IMR-90 (cell line): Measurements from ENCODE around the gene KCNIP1. TPM values are rescaled to one million over a fixed set of nuclear protein-coding genes. Genes with fewer than 3 reads are reported as not detected.

Experiments
- ATAC-seq: fragments of 200-7000 bp; cut with Tn5 transposase; 2 replicates; pipeline ENCODE4 v1.9.1; 2020; ENCODE audit warnings: low read depth, mild to moderate bottlenecking, moderate library complexity
- BruUV-seq: library from RNA; stranded (reverse); fragments of 400-500 nt; replicated peaks from 2 replicates; lab custom pipeline; 2021; lab: Mats Ljungman, UMichigan
- CTCF ChIA-PET: fragments of 300-600 bp; formaldehyde crosslinking; extraction: SDS; loops from one replicate; lab custom pipeline; 2021; ENCODE audit warnings: antibody characterized with exemption; lab: Yijun Ruan, JAX
- POLR2A ChIA-PET: fragments of 300-600 bp; sonication (Branson Sonifier 250); formaldehyde crosslinking; loops from one replicate; lab custom pipeline; 2022; ENCODE audit warnings: antibody characterized with exemption; ENCODE audit not compliant: unreplicated experiment; lab: Charles Lee
- DNase-seq: peaks from one replicate; pipeline ENCODE4 v3.0.0; 2013
- H2AFZ ChIP-seq: replicated peaks from 2 replicates; pipeline ENCODE3; 2013; ENCODE audit warnings: low read length, mild to moderate bottlenecking; ENCODE audit not compliant: poor library complexity
- H2AK5ac ChIP-seq: 2 replicates; pipeline ENCODE4 v1.6.1; 2013; ENCODE audit warnings: low read depth, low read length, inconsistent platforms
- H2AK9ac ChIP-seq: replicated peaks from 2 replicates; pipeline ENCODE3; 2013; ENCODE audit warnings: mild to moderate bottlenecking, low read depth, low read length, moderate library complexity; ENCODE audit not compliant: poor library complexity
- H2BK120ac ChIP-seq: 2 replicates; pipeline ENCODE4 v1.6.1; 2013; ENCODE audit warnings: low read depth, low read length, inconsistent platforms
- H2BK15ac ChIP-seq: 3 replicates; pipeline ENCODE4 v1.6.1; 2013; ENCODE audit warnings: low read depth, low read length, inconsistent platforms
- H2BK20ac ChIP-seq: 2 replicates; pipeline ENCODE4 v1.6.1; 2013; ENCODE audit warnings: low read depth, mild to moderate bottlenecking, inconsistent platforms, low read length, moderate library complexity
- H2BK5ac ChIP-seq: 2 replicates; pipeline ENCODE4 v1.6.1; 2013; ENCODE audit warnings: mild to moderate bottlenecking, low read depth, low read length, inconsistent platforms; ENCODE audit not compliant: poor library complexity, severe bottlenecking
- H3K14ac ChIP-seq: replicated peaks from 2 replicates; pipeline ENCODE4 v1.6.1; 2013; ENCODE audit warnings: low read depth, low read length, inconsistent platforms
- H3K18ac ChIP-seq: 2 replicates; pipeline ENCODE4 v1.6.1; 2013; ENCODE audit warnings: low read depth, low read length, control low read depth
- H3K23ac ChIP-seq: 2 replicates; pipeline ENCODE4 v1.6.1; 2013; ENCODE audit warnings: low read depth, low read length, inconsistent platforms
- H3K27ac ChIP-seq: 2 replicates; pipeline ENCODE4 v1.5.1; 2013; ENCODE audit warnings: mild to moderate bottlenecking, control low read depth, low read length; ENCODE audit not compliant: insufficient read depth
- H3K27me3 ChIP-seq: 2 replicates; pipeline ENCODE4 v1.6.1; 2013; ENCODE audit warnings: low read length; ENCODE audit not compliant: control insufficient read depth, insufficient read depth
- H3K36me3 ChIP-seq: 2 replicates; pipeline ENCODE4 v1.6.1; 2013; ENCODE audit warnings: low read length, mixed read lengths; ENCODE audit not compliant: control insufficient read depth, insufficient read depth
- H3K4ac ChIP-seq: 2 replicates; pipeline ENCODE4 v1.6.1; 2013; ENCODE audit warnings: low read depth, low read length, inconsistent platforms
- H3K4me1 ChIP-seq: 2 replicates; pipeline ENCODE4 v1.6.1; 2013; ENCODE audit warnings: low read length, mixed read lengths; ENCODE audit not compliant: control insufficient read depth, insufficient read depth
- H3K4me2 ChIP-seq: 2 replicates; pipeline ENCODE4 v1.6.1; 2013; ENCODE audit warnings: low read depth, mild to moderate bottlenecking, control low read depth, low read length, moderate library complexity
- H3K4me3 ChIP-seq: 2 replicates; pipeline ENCODE4 v1.5.1; 2013; ENCODE audit warnings: low read depth, mild to moderate bottlenecking, control low read depth, low read length, moderate library complexity; ENCODE audit not compliant: insufficient read depth
- H3K56ac ChIP-seq: 2 replicates; pipeline ENCODE4 v1.6.1; 2013; ENCODE audit warnings: low read length, inconsistent platforms; ENCODE audit not compliant: insufficient read depth; ENCODE audit errors: extremely low read depth
- H3K79me1 ChIP-seq, 2 experiments: 2 replicates each; pipeline ENCODE4 v1.6.1; 2013; ENCODE audit warnings: low read length in 2 of 2, inconsistent platforms in 1 of 2, low read depth in 1 of 2
- H3K9ac ChIP-seq: 2 replicates; pipeline ENCODE4 v1.6.1; 2013; ENCODE audit warnings: low read depth, low read length, control low read depth
- H3K9me1 ChIP-seq: 2 replicates; pipeline ENCODE4 v1.6.1; 2013; ENCODE audit warnings: low read length, inconsistent platforms; ENCODE audit not compliant: insufficient read depth
- H3K9me3 ChIP-seq: 2 replicates; pipeline ENCODE4 v1.6.1; 2013; ENCODE audit warnings: low read length; ENCODE audit not compliant: control insufficient read depth, insufficient read depth
- H4K20me1 ChIP-seq: 2 replicates; pipeline ENCODE4 v1.6.1; 2013; ENCODE audit warnings: low read length, inconsistent platforms; ENCODE audit not compliant: insufficient read depth
- H4K5ac ChIP-seq: 2 replicates; pipeline ENCODE4 v1.6.1; 2013; ENCODE audit warnings: mild to moderate bottlenecking, low read depth, low read length, control low read depth
- H4K8ac ChIP-seq, 2 experiments: 2 replicates each; pipeline ENCODE4 v1.6.1; 2013; ENCODE audit warnings: low read depth in 2 of 2, low read length in 2 of 2, control low read depth in 1 of 2, inconsistent platforms in 1 of 2
- H4K91ac ChIP-seq: 2 replicates; pipeline ENCODE4 v1.6.1; 2013; ENCODE audit warnings: low read depth, low read length, inconsistent platforms; ENCODE audit not compliant: insufficient read depth
- CEBPB ChIP-seq: IDR thresholded peaks from 2 replicates; pipeline ENCODE4 v1.6.1; 2012; ENCODE audit warnings: low read depth, low read length, improper control_type of control experiment
- CHD1 ChIP-seq: IDR thresholded peaks from 2 replicates; pipeline ENCODE4 v1.6.1; 2012; ENCODE audit warnings: low read depth, low read length, improper control_type of control experiment
- FOS ChIP-seq: fragments of 150-350 bp; IDR thresholded peaks from 2 replicates; pipeline ENCODE4 v1.6.1; 2016; ENCODE audit warnings: low read depth, low read length
- MAFK ChIP-seq: IDR thresholded peaks from 2 replicates; pipeline ENCODE4 v1.6.1; 2012; ENCODE audit warnings: low read depth, low read length, improper control_type of control experiment
- MAZ ChIP-seq: IDR thresholded peaks from 2 replicates; pipeline ENCODE4 v1.6.1; 2012; ENCODE audit warnings: low read depth, mild to moderate bottlenecking, low read length, improper control_type of control experiment, moderate library complexity, borderline replicate concordance
- POLR2A ChIP-seq: IDR thresholded peaks from 2 replicates; pipeline ENCODE4 v1.6.1; 2012; ENCODE audit warnings: mild to moderate bottlenecking, low read depth, low read length
- RAD21 ChIP-seq: IDR thresholded peaks from 2 replicates; pipeline ENCODE4 v1.6.1; 2012; ENCODE audit warnings: low read length, improper control_type of control experiment
- RCOR1 ChIP-seq: IDR thresholded peaks from 2 replicates; pipeline ENCODE4 v1.6.1; 2012; ENCODE audit warnings: mild to moderate bottlenecking, low read length, improper control_type of control experiment; ENCODE audit not compliant: insufficient replicate concordance
- RFX5 ChIP-seq: IDR thresholded peaks from 2 replicates; pipeline ENCODE4 v1.8.0; 2012; ENCODE audit warnings: low read depth, mild to moderate bottlenecking, low read length, moderate library complexity
- USF2 ChIP-seq: fragments of 150-350 bp; IDR thresholded peaks from 2 replicates; pipeline ENCODE4 v1.6.1; 2017; ENCODE audit warnings: mild to moderate bottlenecking, antibody characterized with exemption, low read length, low read depth
- WGBS, 2 experiments: methylation state at CpG; one replicate each; pipeline versions ENCODE4 v1.1.5 to v1.1.7; 2013; ENCODE audit warnings: missing lambda C conversion rate in 2 of 2; ENCODE audit not compliant: insufficient read length in 1 of 2; ENCODE audit errors: extremely low coverage in 2 of 2; 5-methylcytosine and 5-hydroxymethylcytosine counted together
- dilution Hi-C: fragments of 300-500 bp; cut with HindIII; formaldehyde crosslinking; loops from one replicate; pipeline ENCODE4 v1.14.3; 2018; ENCODE audit warnings: low sequenced_read_pairs; ENCODE audit not compliant: unreplicated experiment
- in situ Hi-C: fragments of 300-500 bp; cut with MboI; formaldehyde crosslinking; loops from 3 replicates; pipeline ENCODE4 v1.14.3; 2019; ENCODE audit warnings: low sequenced_read_pairs, inconsistent platforms, mixed read lengths
- intact Hi-C: fragments of 100-400 bp; cut with micrococcal nuclease; formaldehyde crosslinking; loops from 2 replicates; pipeline ENCODE4 v1.10.0; 2022
- polyA plus RNA-seq, 3 experiments: library from polyadenylated mRNA; depleted of rRNA; stranded (reverse); fragments of >200 nt; gene quantifications; 2 replicates each; pipeline ENCODE4 v1.2.3, GENCODE V29; 2012; ENCODE audit warnings: low replicate concordance in 1 of 3
- total RNA-seq: library from RNA; depleted of rRNA; stranded (reverse); fragments of >200 nt; gene quantifications from 2 replicates; pipeline ENCODE4 v1.2.3, GENCODE V29; 2012
- TF ChIP-seq, protein P1 (sequence below): fragments of 150-350 bp; IDR thresholded peaks from 2 replicates; pipeline ENCODE4 v1.6.1; 2016; ENCODE audit warnings: low read depth, mild to moderate bottlenecking, low read length, moderate library complexity, borderline replicate concordance

The KCNIP1 gene
- total and polyA plus RNA-seq, 2 of the 4 experiments (the other 2 are of a cell fraction), result not detected

GRCh38 chr5:170619869-170620268, 116.0 kb downstream of the KCNIP1 start:
- BruUV-seq, result no TSS peak
- intact Hi-C loops, result loop anchor here (10.0 kb wide), 1 partner anchor 355 kb away; no protein-coding TSS in a partner anchor
- Histone ChIP-seq H3K4ac (no peak overlapping the region), H2BK20ac (no peak overlapping the region), H2BK15ac (no peak overlapping the region), H3K18ac (no peak overlapping the region), H4K8ac (no peak overlapping the region), H4K5ac (no peak overlapping the region), H3K9me1 (no peaks in the 10 kb centered on the region), H3K4me2 (no peak overlapping the region), H3K27ac (no peak overlapping the region), H3K79me1 (no peaks in the 10 kb centered on the region), H3K36me3 (no peaks in the 10 kb centered on the region), H3K9me3 (no peaks in the 10 kb centered on the region), H4K91ac (no peak overlapping the region), H3K27me3 (no peaks in the 10 kb centered on the region; the same call in 1 of the 2 replicates), H3K4me1 (no peaks in the 10 kb centered on the region), H3K23ac (no peak overlapping the region), H2BK5ac (no peak overlapping the region), H2AK5ac (no peak overlapping the region), H3K56ac (no peak overlapping the region), H2AFZ (no peak overlapping the region), H2AK9ac (no peak overlapping the region), H2BK120ac (no peak overlapping the region), H3K14ac (no peak overlapping the region), H4K20me1 (no peaks in the 10 kb centered on the region), H3K9ac (no peak overlapping the region), H3K4me3 (no peak overlapping the region)
- in situ Hi-C loops, result loop anchor here (5.0 kb wide), 1 partner anchor 178 kb away; no protein-coding TSS in a partner anchor
- ChIA-PET CTCF (interaction anchor here (0.6 kb wide), 1 partner anchor 525 kb away, joined by 4 read pairs; no protein-coding TSS in a partner anchor), POLR2A (no interaction called here)
- DNase-seq (no peak), ATAC-seq (no peak)
- dilution Hi-C loops, result no loop called here
- no peak for TF ChIP-seq RAD21
- TF ChIP-seq, protein P1, sequence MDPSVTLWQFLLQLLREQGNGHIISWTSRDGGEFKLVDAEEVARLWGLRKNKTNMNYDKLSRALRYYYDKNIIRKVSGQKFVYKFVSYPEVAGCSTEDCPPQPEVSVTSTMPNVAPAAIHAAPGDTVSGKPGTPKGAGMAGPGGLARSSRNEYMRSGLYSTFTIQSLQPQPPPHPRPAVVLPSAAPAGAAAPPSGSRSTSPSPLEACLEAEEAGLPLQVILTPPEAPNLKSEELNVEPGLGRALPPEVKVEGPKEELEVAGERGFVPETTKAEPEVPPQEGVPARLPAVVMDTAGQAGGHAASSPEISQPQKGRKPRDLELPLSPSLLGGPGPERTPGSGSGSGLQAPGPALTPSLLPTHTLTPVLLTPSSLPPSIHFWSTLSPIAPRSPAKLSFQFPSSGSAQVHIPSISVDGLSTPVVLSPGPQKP, result no peak
- TF ChIP-seq MAZ, result no peak
- no peak for TF ChIP-seq POLR2A
- TF ChIP-seq MAFK, result no peak
- no peak for TF ChIP-seq RCOR1
- TF ChIP-seq RFX5, result no peak
- no peak for TF ChIP-seq CEBPB
- no peak for TF ChIP-seq FOS
- TF ChIP-seq USF2, result no peak
- no peak for TF ChIP-seq CHD1
- WGBS, 2 experiments, result no CpG with 5 or more reads among the region's 1 CpG
